ENCODE measurements around the gene SLC17A9.
A peak's percentile ranks its signal among the peaks of the same experiment; 100 is the strongest.
"Not testable (repeated sequence)": the region's sequence is repeated elsewhere in the genome, so short reads cannot be mapped to it uniquely, and the experiment has no call there.

Gene SLC17A9

GRCh38 chr20:62921119-62921687, 31.3 kb upstream of the SLC17A9 start:
- DNase-seq (ENCODE audit: low read depth) = peak; percentile 78
- TF ChIP-seq, protein P1, sequence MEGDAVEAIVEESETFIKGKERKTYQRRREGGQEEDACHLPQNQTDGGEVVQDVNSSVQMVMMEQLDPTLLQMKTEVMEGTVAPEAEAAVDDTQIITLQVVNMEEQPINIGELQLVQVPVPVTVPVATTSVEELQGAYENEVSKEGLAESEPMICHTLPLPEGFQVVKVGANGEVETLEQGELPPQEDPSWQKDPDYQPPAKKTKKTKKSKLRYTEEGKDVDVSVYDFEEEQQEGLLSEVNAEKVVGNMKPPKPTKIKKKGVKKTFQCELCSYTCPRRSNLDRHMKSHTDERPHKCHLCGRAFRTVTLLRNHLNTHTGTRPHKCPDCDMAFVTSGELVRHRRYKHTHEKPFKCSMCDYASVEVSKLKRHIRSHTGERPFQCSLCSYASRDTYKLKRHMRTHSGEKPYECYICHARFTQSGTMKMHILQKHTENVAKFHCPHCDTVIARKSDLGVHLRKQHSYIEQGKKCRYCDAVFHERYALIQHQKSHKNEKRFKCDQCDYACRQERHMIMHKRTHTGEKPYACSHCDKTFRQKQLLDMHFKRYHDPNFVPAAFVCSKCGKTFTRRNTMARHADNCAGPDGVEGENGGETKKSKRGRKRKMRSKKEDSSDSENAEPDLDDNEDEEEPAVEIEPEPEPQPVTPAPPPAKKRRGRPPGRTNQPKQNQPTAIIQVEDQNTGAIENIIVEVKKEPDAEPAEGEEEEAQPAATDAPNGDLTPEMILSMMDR (conservative IDR thresholded peaks at IDR 0.05; ENCODE audit: low read depth, low read length) = peak; percentile 77
- H3K4me3 ChIP-seq (ENCODE audit: low read depth, low read length) = no peak overlapping the region

GRCh38 chr20:62922451-62922921, 30.0 kb upstream of the SLC17A9 start:
- H3K4me3 ChIP-seq (ENCODE audit: low read depth, low read length) = no peak overlapping the region
- TF ChIP-seq, protein P1 (conservative IDR thresholded peaks at IDR 0.05; ENCODE audit: low read depth, low read length) = no peak
- no peak for DNase-seq (ENCODE audit: low read depth)

- H3K4me3 ChIP-seq (ENCODE audit: low read depth, low read length) = not testable (repeated sequence)
- DNase-seq (ENCODE audit: low read depth) = peak; percentile 87
Observed at GRCh38 chr20:62923059-62923668, 29.3 kb upstream of the SLC17A9 start.

DNA sequence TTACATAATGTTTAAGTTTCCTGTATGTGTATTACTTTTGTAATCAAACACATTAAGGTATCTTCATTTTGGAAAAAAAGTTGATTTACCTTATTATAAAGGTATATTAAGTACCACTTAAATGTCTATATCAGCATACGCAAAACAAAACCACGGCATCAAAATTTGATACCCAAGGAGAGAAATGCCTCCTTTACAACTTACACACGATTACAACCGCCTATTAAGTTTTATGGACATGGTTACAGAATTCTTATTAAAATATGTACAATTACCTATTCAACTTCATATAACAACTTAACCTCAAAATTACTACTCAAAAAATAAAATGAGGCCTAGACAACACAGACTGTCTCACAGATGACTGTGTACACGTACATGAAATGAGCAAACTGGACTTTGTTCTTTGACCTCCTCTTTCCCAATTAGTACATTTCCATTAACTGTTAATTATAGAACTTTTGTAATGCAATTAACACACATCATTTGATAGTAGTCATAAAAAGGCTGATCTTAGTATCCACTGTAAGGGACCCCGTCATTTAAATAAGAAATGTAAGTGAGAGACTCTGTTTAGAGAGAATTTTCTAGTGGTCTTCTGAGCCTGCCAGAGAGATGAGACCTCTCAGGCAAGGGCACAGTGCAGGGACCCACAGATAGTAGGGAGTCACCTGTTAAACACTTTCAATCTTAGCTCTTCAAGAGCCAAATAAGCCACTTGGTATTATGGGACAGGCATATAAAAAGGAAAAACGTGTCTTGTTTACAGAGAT, 28.7 kb upstream of the SLC17A9 start:
- peak overlapping the region; percentile 72 for H3K4me3 ChIP-seq (ENCODE audit: low read depth, low read length)

GRCh38 chr20:62924442-62925075, 27.9 kb upstream of the SLC17A9 start:
- peak overlapping the region; percentile 72 for H3K4me3 ChIP-seq (ENCODE audit: low read depth, low read length)
- peak; percentile 56 for DNase-seq (ENCODE audit: low read depth)
- TF ChIP-seq, protein P1 (conservative IDR thresholded peaks at IDR 0.05; ENCODE audit: low read depth, low read length) = no peak

More for the DNA sequence above, 28.7 kb upstream of the SLC17A9 start:
- TF ChIP-seq, protein P1 (conservative IDR thresholded peaks at IDR 0.05; ENCODE audit: low read depth, low read length) = no peak
- DNase-seq (ENCODE audit: low read depth) = no peak

- DNase-seq (ENCODE audit: low read depth) = no peak
- TF ChIP-seq, protein P1 (conservative IDR thresholded peaks at IDR 0.05; ENCODE audit: low read depth, low read length) = no peak
- H3K4me3 ChIP-seq (ENCODE audit: low read depth, low read length) = peak overlapping the region; percentile 72
Observed at GRCh38 chr20:62925076-62925419, 27.5 kb upstream of the SLC17A9 start.

All from choroid plexus epithelial cell (primary cell).